ENCODE results near the gene ARPC1B.
"Not testable (repeated sequence)": the region's sequence is repeated elsewhere in the genome, so short reads cannot be mapped to it uniquely, and the experiment has no call there.

The ARPC1B gene

GRCh38 chr7:99420986-99421385 is 46.5 kb downstream of the ARPC1B start:
- Histone ChIP-seq H3K36me3 (ENCODE audit: insufficient read depth, low read length) (peaks cover 68% of the 10 kb centered on the region), H3K4me3 (no peak overlapping the region)

DNA sequence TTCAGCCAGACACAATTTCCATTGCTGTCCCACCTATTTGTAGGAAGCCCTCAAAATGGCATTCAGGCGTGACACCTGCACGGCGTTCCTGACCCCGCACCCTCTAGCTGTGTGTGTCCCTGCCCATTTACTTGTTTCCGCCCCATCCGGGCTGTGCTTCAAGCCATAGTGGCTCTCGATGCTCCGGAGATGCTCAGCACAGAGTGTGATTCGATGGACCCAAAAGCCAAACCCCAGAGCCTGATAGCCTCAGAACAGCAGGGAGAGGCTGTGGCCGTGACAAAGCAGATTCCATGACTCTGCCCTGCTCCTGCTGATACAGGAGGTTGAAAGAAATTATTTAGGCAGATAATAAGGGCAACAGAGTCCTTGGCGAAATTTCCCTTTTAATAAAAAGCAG is 47.7 kb downstream of the ARPC1B start:
- peaks cover 56% of the 10 kb centered on the region for H3K36me3 ChIP-seq (ENCODE audit: insufficient read depth, low read length)
- peak overlapping the region; percentile 57 for H3K27ac ChIP-seq
- no peak for DNase-seq (ENCODE audit: low read depth, low spot score)
- no peak overlapping the region for H3K4me3 ChIP-seq
- no peak overlapping the region for H3K9ac ChIP-seq (ENCODE audit: insufficient read length)
- no peak for TF ChIP-seq FOXP2 (optimal IDR thresholded peaks at IDR 0.05; ENCODE audit: control extremely low read depth, extremely low read length, insufficient read depth)
- no peak for TF ChIP-seq POLR2AphosphoS5 (IDR thresholded peaks at IDR 0.05; ENCODE audit: borderline replicate concordance, low read depth, low read length)
- TF ChIP-seq EZH2 (IDR thresholded peaks at IDR 0.05) = no peak
- H3K9me3 ChIP-seq (ENCODE audit: low read depth, low read length) = no peaks in the 10 kb centered on the region

More at GRCh38 chr7:99420986-99421385, 46.5 kb downstream of the ARPC1B start:
- no peaks in the 10 kb centered on the region for H3K9me3 ChIP-seq (ENCODE audit: low read depth, low read length)
- no peak overlapping the region for H3K9ac ChIP-seq (ENCODE audit: insufficient read length)
- no peak overlapping the region for H3K27ac ChIP-seq
- TF ChIP-seq POLR2AphosphoS5 (IDR thresholded peaks at IDR 0.05; ENCODE audit: borderline replicate concordance, low read depth, low read length) = no peak
- no peak for TF ChIP-seq FOXP2 (optimal IDR thresholded peaks at IDR 0.05; ENCODE audit: control extremely low read depth, extremely low read length, insufficient read depth)
- no peak for TF ChIP-seq EZH2 (IDR thresholded peaks at IDR 0.05)
- DNase-seq (ENCODE audit: low read depth, low spot score) = no peak

DNA sequence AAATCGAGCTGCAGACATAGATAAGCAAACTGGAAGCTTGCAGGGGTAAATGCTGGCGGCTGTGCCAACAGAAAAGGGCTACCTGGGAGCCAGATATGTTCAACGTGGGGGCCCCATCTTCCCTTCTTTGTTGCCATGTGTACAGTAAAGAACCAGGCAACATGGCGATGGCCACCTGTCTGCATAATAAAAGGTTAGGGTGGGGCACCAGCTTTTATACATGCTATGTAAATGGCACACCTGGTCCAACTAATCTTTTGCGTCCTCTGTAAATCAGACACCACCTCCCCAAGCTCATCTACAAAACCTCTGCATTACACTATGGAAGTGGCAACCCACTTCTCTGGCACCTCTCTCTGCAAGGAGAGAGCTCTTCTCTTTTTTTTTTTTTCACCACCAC is 48.1 kb downstream of the ARPC1B start:
- no peak for DNase-seq (ENCODE audit: low read depth, low spot score)
- no peak overlapping the region for H3K9ac ChIP-seq (ENCODE audit: insufficient read length)
- no peaks in the 10 kb centered on the region for H3K9me3 ChIP-seq (ENCODE audit: low read depth, low read length)
- H3K4me3 ChIP-seq = no peak overlapping the region
- peaks cover 52% of the 10 kb centered on the region for H3K36me3 ChIP-seq (ENCODE audit: insufficient read depth, low read length)
- no peak for TF ChIP-seq POLR2AphosphoS5 (IDR thresholded peaks at IDR 0.05; ENCODE audit: borderline replicate concordance, low read depth, low read length)
- TF ChIP-seq FOXP2 (optimal IDR thresholded peaks at IDR 0.05; ENCODE audit: control extremely low read depth, extremely low read length, insufficient read depth) = no peak
- no peak for TF ChIP-seq EZH2 (IDR thresholded peaks at IDR 0.05)
- peak overlapping the region; percentile 57; the same call in 1 of the 2 replicates for H3K27ac ChIP-seq

GRCh38 chr7:99424932-99425730 is 50.6 kb downstream of the ARPC1B start:
- no peak for DNase-seq (ENCODE audit: low read depth, low spot score)
- no peak overlapping the region for H3K4me3 ChIP-seq
- peaks cover 42% of the 10 kb centered on the region; the same call in 1 of the 2 replicates for H3K36me3 ChIP-seq (ENCODE audit: insufficient read depth, low read length)
- H3K27ac ChIP-seq = no peak overlapping the region
- H3K9ac ChIP-seq (ENCODE audit: insufficient read length) = no peak overlapping the region
- no peaks in the 10 kb centered on the region for H3K9me3 ChIP-seq (ENCODE audit: low read depth, low read length)
- no peak for TF ChIP-seq EZH2 (IDR thresholded peaks at IDR 0.05)
- TF ChIP-seq FOXP2 (optimal IDR thresholded peaks at IDR 0.05; ENCODE audit: control extremely low read depth, extremely low read length, insufficient read depth) = no peak
- TF ChIP-seq POLR2AphosphoS5 (IDR thresholded peaks at IDR 0.05; ENCODE audit: borderline replicate concordance, low read depth, low read length) = no peak

DNA sequence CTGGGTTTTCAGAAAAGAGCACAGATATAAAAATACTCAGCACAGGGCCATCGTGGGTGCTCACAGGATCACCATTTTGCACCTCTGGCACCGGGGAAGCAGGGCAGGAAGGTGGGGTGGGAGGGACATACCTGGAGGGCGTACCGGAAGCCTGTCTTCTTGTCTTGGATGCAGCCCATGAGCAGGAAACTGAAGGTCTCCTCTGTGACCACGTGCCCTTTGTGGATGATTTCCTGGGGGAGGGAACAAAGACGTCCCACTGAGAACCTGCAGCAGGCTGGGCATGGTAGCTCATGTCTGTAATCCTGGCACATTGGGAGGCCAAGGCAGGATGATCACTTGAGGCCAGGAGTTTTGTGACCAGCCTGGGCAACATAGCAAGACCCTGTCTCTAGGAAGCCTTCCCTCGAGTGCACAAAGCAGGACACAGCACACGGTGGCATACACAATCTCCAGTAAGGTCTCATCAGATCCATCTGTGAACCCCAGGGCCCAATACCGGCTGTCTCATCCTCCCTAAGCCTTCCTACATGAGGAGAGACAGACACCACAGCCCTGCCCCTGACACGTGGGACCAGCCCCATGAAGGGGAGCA is 54.5 kb downstream of the ARPC1B start:
- H3K27ac ChIP-seq = no peak overlapping the region
- H3K4me3 ChIP-seq = no peak overlapping the region
- no peak for TF ChIP-seq POLR2AphosphoS5 (IDR thresholded peaks at IDR 0.05; ENCODE audit: borderline replicate concordance, low read depth, low read length)
- TF ChIP-seq EZH2 (IDR thresholded peaks at IDR 0.05) = no peak
- no peak for TF ChIP-seq FOXP2 (optimal IDR thresholded peaks at IDR 0.05; ENCODE audit: control extremely low read depth, extremely low read length, insufficient read depth)
- H3K36me3 ChIP-seq (ENCODE audit: insufficient read depth, low read length) = peaks cover 51% of the 10 kb centered on the region; the same call in 1 of the 2 replicates
- H3K9me3 ChIP-seq (ENCODE audit: low read depth, low read length) = no peaks in the 10 kb centered on the region
- DNase-seq (ENCODE audit: low read depth, low spot score) = no peak
- H3K9ac ChIP-seq (ENCODE audit: insufficient read length) = no peak overlapping the region

GRCh38 chr7:99429756-99430155 is 55.2 kb downstream of the ARPC1B start:
- H3K27ac ChIP-seq = no peak overlapping the region
- H3K36me3 ChIP-seq (ENCODE audit: insufficient read depth, low read length) = peaks cover 51% of the 10 kb centered on the region; the same call in 1 of the 2 replicates
- H3K4me3 ChIP-seq = no peak overlapping the region
- DNase-seq (ENCODE audit: low read depth, low spot score) = no peak
- no peak overlapping the region for H3K9ac ChIP-seq (ENCODE audit: insufficient read length)
- H3K9me3 ChIP-seq (ENCODE audit: low read depth, low read length) = no peaks in the 10 kb centered on the region
- TF ChIP-seq FOXP2 (optimal IDR thresholded peaks at IDR 0.05; ENCODE audit: control extremely low read depth, extremely low read length, insufficient read depth) (no peak), EZH2 (IDR thresholded peaks at IDR 0.05) (no peak), POLR2AphosphoS5 (IDR thresholded peaks at IDR 0.05; ENCODE audit: borderline replicate concordance, low read depth, low read length) (no peak)

DNA sequence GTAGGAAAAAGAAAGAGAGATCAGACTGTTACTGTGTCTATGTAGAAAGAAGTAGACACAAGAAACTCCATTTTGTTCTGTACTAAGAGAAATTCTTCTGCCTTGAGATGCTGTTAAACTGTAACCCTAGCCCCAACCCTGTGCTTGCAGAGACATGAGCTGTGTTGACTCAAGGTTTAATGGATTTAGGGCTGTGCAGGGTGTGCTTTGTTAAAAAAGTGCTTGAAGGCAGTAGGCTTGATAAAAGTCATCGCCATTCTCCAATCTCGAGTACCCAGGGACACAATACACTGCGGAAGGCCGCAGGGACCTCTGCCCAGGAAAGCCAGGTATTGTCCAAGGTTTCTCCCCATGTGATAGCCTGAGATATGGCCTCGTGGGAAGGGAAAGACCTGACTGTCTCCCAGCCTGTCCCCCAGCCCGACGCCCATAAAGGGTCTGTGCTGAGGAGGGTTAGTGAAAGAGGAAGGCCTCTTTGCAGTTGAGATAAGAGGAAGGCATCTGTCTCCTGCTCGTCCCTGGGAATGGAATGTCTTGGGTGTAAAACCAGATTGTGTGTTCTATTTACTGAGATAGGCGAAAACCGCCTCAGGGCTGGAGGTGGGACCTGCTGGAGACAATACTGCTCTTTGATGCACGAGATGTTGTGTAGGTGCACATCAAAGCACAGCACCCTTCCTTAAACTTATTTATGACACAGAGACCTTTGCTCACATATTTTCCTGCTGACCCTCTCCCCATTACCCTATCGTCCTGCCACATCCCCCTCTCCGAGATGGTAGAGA is 57.4 kb downstream of the ARPC1B start:
- H3K36me3 ChIP-seq (ENCODE audit: insufficient read depth, low read length) = peaks cover 50% of the 10 kb centered on the region; the same call in 1 of the 2 replicates
- H3K27ac ChIP-seq = not testable (repeated sequence)

GRCh38 chr7:99433158-99433557 is 58.6 kb downstream of the ARPC1B start:
- Histone ChIP-seq H3K9ac (ENCODE audit: insufficient read length) (no peak overlapping the region), H3K36me3 (ENCODE audit: insufficient read depth, low read length) (peaks cover 50% of the 10 kb centered on the region; the same call in 1 of the 2 replicates)
- no peak for TF ChIP-seq EZH2 (IDR thresholded peaks at IDR 0.05)
- TF ChIP-seq POLR2AphosphoS5 (IDR thresholded peaks at IDR 0.05; ENCODE audit: borderline replicate concordance, low read depth, low read length) = no peak
- TF ChIP-seq FOXP2 (optimal IDR thresholded peaks at IDR 0.05; ENCODE audit: control extremely low read depth, extremely low read length, insufficient read depth) = no peak

More for the DNA sequence above, 57.4 kb downstream of the ARPC1B start:
- H3K9ac ChIP-seq (ENCODE audit: insufficient read length); H3K4me3 ChIP-seq; H3K9me3 ChIP-seq (ENCODE audit: low read depth, low read length); DNase-seq (ENCODE audit: low read depth, low spot score): not testable (repeated sequence)

More at GRCh38 chr7:99433158-99433557, 58.6 kb downstream of the ARPC1B start:
- DNase-seq (ENCODE audit: low read depth, low spot score) = no peak
- Histone ChIP-seq H3K4me3 (no peak overlapping the region), H3K27ac (no peak overlapping the region), H3K9me3 (ENCODE audit: low read depth, low read length) (no peaks in the 10 kb centered on the region)
